Activated naive CD8-positive, alpha-beta T cell (primary cell): Measurements from ENCODE around the gene DGAT2.

Source experiments
- H3K27ac Mint-ChIP-seq: one replicate; pipeline ENCODE4 v1.8.0; 2021; ENCODE audit warnings: mixed read lengths
- H3K27me3 Mint-ChIP-seq: one replicate; pipeline ENCODE4 v1.8.0; 2021; ENCODE audit warnings: mixed read lengths
- H3K36me3 Mint-ChIP-seq: one replicate; pipeline ENCODE4 v1.8.0; 2021; ENCODE audit warnings: mixed read lengths
- H3K4me1 Mint-ChIP-seq: one replicate; pipeline ENCODE4 v1.8.0; 2021; ENCODE audit warnings: low read depth, mixed read lengths
- H3K4me3 Mint-ChIP-seq: one replicate; pipeline ENCODE4 v1.8.0; 2021; ENCODE audit warnings: mild to moderate bottlenecking, mixed read lengths
- H3K9me3 Mint-ChIP-seq: one replicate; pipeline ENCODE4 v1.8.0; 2021; ENCODE audit warnings: low read depth, mixed read lengths

DGAT2 gene

GRCh38 chr11:75768112-75768908, at the start of gene DGAT2:
Gene DGAT2 (plus strand): TSS chr11:75768778. CDS start chr11:75768992, 214 bp downstream.
- Mint-ChIP-seq H3K9me3 (no peaks in the 10 kb centered on the region), H3K27ac (peak within 1 kb of the TSS; percentile 66), H3K4me1 (peaks cover 25% of the 10 kb centered on the region), H3K4me3 (peak within 1 kb of the TSS; percentile 79), H3K36me3 (no peaks in the 10 kb centered on the region), H3K27me3 (peaks cover 5% of the 10 kb centered on the region)

- Mint-ChIP-seq H3K27ac (no peak overlapping the region), H3K4me3 (no peak overlapping the region), H3K9me3 (no peaks in the 10 kb centered on the region), H3K27me3 (no peaks in the 10 kb centered on the region), H3K36me3 (no peaks in the 10 kb centered on the region), H3K4me1 (no peaks in the 10 kb centered on the region)
Observed at GRCh38 chr11:75719340-75720239, 49.0 kb upstream of the DGAT2 start.

GRCh38 chr11:75720639-75721038, 47.9 kb upstream of the DGAT2 start:
- H3K27me3 Mint-ChIP-seq: no peaks in the 10 kb centered on the region
- H3K9me3 Mint-ChIP-seq: no peaks in the 10 kb centered on the region
- no peaks in the 10 kb centered on the region for H3K4me1 Mint-ChIP-seq
- H3K4me3 Mint-ChIP-seq: no peak overlapping the region
- H3K27ac Mint-ChIP-seq: no peak overlapping the region
- H3K36me3 Mint-ChIP-seq: no peaks in the 10 kb centered on the region

GRCh38 chr11:75721852-75722668, 46.5 kb upstream of the DGAT2 start:
- H3K4me1 Mint-ChIP-seq: no peaks in the 10 kb centered on the region
- H3K27me3 Mint-ChIP-seq: no peaks in the 10 kb centered on the region
- no peak overlapping the region for H3K27ac Mint-ChIP-seq
- no peak overlapping the region for H3K4me3 Mint-ChIP-seq
- no peaks in the 10 kb centered on the region for H3K9me3 Mint-ChIP-seq
- H3K36me3 Mint-ChIP-seq: no peaks in the 10 kb centered on the region

- Mint-ChIP-seq H3K36me3 (no peaks in the 10 kb centered on the region), H3K4me3 (no peak overlapping the region), H3K9me3 (no peaks in the 10 kb centered on the region)
Observed at GRCh38 chr11:75722669-75723042, 45.9 kb upstream of the DGAT2 start.

GRCh38 chr11:75725547-75726320, 42.8 kb upstream of the DGAT2 start:
- Mint-ChIP-seq H3K4me3 (no peak overlapping the region), H3K27ac (no peak overlapping the region), H3K36me3 (no peaks in the 10 kb centered on the region), H3K27me3 (no peaks in the 10 kb centered on the region), H3K9me3 (no peaks in the 10 kb centered on the region), H3K4me1 (no peaks in the 10 kb centered on the region)

More at GRCh38 chr11:75722669-75723042, 45.9 kb upstream of the DGAT2 start:
- Mint-ChIP-seq H3K4me1 (no peaks in the 10 kb centered on the region), H3K27me3 (no peaks in the 10 kb centered on the region), H3K27ac (no peak overlapping the region)

GRCh38 chr11:75728992-75729391, 39.6 kb upstream of the DGAT2 start:
- no peaks in the 10 kb centered on the region for H3K4me1 Mint-ChIP-seq
- no peak overlapping the region for H3K27ac Mint-ChIP-seq
- peaks cover 2% of the 10 kb centered on the region for H3K27me3 Mint-ChIP-seq
- no peaks in the 10 kb centered on the region for H3K9me3 Mint-ChIP-seq
- H3K36me3 Mint-ChIP-seq: no peaks in the 10 kb centered on the region
- H3K4me3 Mint-ChIP-seq: no peak overlapping the region

GRCh38 chr11:75731095-75731494, 37.5 kb upstream of the DGAT2 start:
- Mint-ChIP-seq H3K36me3 (no peaks in the 10 kb centered on the region), H3K27ac (no peak overlapping the region), H3K9me3 (no peaks in the 10 kb centered on the region), H3K4me1 (no peaks in the 10 kb centered on the region), H3K4me3 (no peak overlapping the region), H3K27me3 (peaks cover 2% of the 10 kb centered on the region)

GRCh38 chr11:75733071-75733430, 35.5 kb upstream of the DGAT2 start:
- Mint-ChIP-seq H3K4me1 (no peaks in the 10 kb centered on the region), H3K27ac (no peak overlapping the region), H3K4me3 (no peak overlapping the region), H3K27me3 (peaks cover 5% of the 10 kb centered on the region), H3K36me3 (no peaks in the 10 kb centered on the region), H3K9me3 (no peaks in the 10 kb centered on the region)

- no peaks in the 10 kb centered on the region for H3K36me3 Mint-ChIP-seq
- no peaks in the 10 kb centered on the region for H3K4me1 Mint-ChIP-seq
- no peak overlapping the region for H3K27ac Mint-ChIP-seq
- peaks cover 5% of the 10 kb centered on the region for H3K27me3 Mint-ChIP-seq
- H3K9me3 Mint-ChIP-seq: no peaks in the 10 kb centered on the region
- H3K4me3 Mint-ChIP-seq: no peak overlapping the region
Observed at GRCh38 chr11:75733431-75734107, 35.0 kb upstream of the DGAT2 start.

GRCh38 chr11:75734491-75735180, 33.9 kb upstream of the DGAT2 start:
- H3K9me3 Mint-ChIP-seq: no peaks in the 10 kb centered on the region
- no peak overlapping the region for H3K27ac Mint-ChIP-seq
- peaks cover 2% of the 10 kb centered on the region for H3K36me3 Mint-ChIP-seq
- peaks cover 5% of the 10 kb centered on the region for H3K27me3 Mint-ChIP-seq
- H3K4me1 Mint-ChIP-seq: no peaks in the 10 kb centered on the region
- no peak overlapping the region for H3K4me3 Mint-ChIP-seq

- no peak overlapping the region for H3K4me3 Mint-ChIP-seq
Observed at GRCh38 chr11:75735181-75735845, 33.3 kb upstream of the DGAT2 start.

GRCh38 chr11:75737314-75737713, 31.3 kb upstream of the DGAT2 start:
- H3K36me3 Mint-ChIP-seq: peaks cover 2% of the 10 kb centered on the region
- H3K4me1 Mint-ChIP-seq: no peaks in the 10 kb centered on the region
- H3K4me3 Mint-ChIP-seq: no peak overlapping the region
- peaks cover 5% of the 10 kb centered on the region for H3K27me3 Mint-ChIP-seq
- H3K27ac Mint-ChIP-seq: no peak overlapping the region
- no peaks in the 10 kb centered on the region for H3K9me3 Mint-ChIP-seq

More at GRCh38 chr11:75735181-75735845, 33.3 kb upstream of the DGAT2 start:
- Mint-ChIP-seq H3K27me3 (peaks cover 5% of the 10 kb centered on the region), H3K9me3 (no peaks in the 10 kb centered on the region), H3K4me1 (no peaks in the 10 kb centered on the region), H3K27ac (no peak overlapping the region), H3K36me3 (peaks cover 2% of the 10 kb centered on the region)
